HFFc6 (cell line): ENCODE measurements around the gene RNF130. TPM values are rescaled to one million over a fixed set of nuclear protein-coding genes. Genes with fewer than 3 reads are reported as not detected.

ENCODE experiments used
- DNase-seq: peaks from one replicate; pipeline ENCODE4 v3.0.0-alpha.2; 2018
- H3K27ac Mint-ChIP-seq: 2 replicates; pipeline ENCODE4 v1.8.0; 2020; ENCODE audit warnings: mild to moderate bottlenecking, mixed read lengths
- H3K27me3 Mint-ChIP-seq: 2 replicates; pipeline ENCODE4 v1.8.0; 2021; ENCODE audit warnings: mild to moderate bottlenecking, moderate library complexity, mixed read lengths; ENCODE audit not compliant: insufficient read depth
- H3K36me3 Mint-ChIP-seq: 2 replicates; pipeline ENCODE4 v1.8.0; 2021; ENCODE audit warnings: low read depth, mixed read lengths
- H3K4me1 Mint-ChIP-seq: 2 replicates; pipeline ENCODE4 v1.8.0; 2020; ENCODE audit warnings: low read depth, mixed read lengths
- H3K4me3 Mint-ChIP-seq: 2 replicates; pipeline ENCODE4 v1.8.0; 2020; ENCODE audit warnings: mild to moderate bottlenecking, moderate library complexity, mixed read lengths
- H3K9me3 Mint-ChIP-seq: 2 replicates; pipeline ENCODE4 v1.8.0; 2020; ENCODE audit warnings: mild to moderate bottlenecking, mixed read lengths
- CTCF ChIP-seq: fragments of 200-600 bp; sonication (generic); IDR thresholded peaks from 2 replicates; pipeline ENCODE4 v1.5.0; 2021; ENCODE audit warnings: antibody characterized with exemption, mild to moderate bottlenecking
- total RNA-seq, 6 experiments: library from RNA; stranded (reverse); fragmentation: NEBNext Ultra II Directional; extraction: Animal tissue kit (Norgen Biotek cat#: 25700); gene quantifications; 2 replicates in 1 of 6; 3 replicates in 5 of 6; pipeline ENCODE4 v1.2.3, GENCODE V29; 2021

RNF130 gene
- total RNA-seq, 6 experiments from 2014 or later: 0.37 to 7.5 (median 0.93) TPM

GRCh38 chr5:180080486-180081280 lies 9.1 kb upstream of the RNF130 start:
- Mint-ChIP-seq H3K9me3 (peaks cover 28% of the 10 kb centered on the region), H3K4me3 (no peak overlapping the region), H3K4me1 (no peaks in the 10 kb centered on the region), H3K27me3 (peaks cover 14% of the 10 kb centered on the region; the same call in 1 of the 2 replicates), H3K36me3 (no peaks in the 10 kb centered on the region), H3K27ac (no peak overlapping the region)
- no peak for TF ChIP-seq CTCF
- no peak for DNase-seq

- H3K4me3 Mint-ChIP-seq: no peak overlapping the region
- peaks cover 28% of the 10 kb centered on the region for H3K9me3 Mint-ChIP-seq
- DNase-seq: no peak
- no peak for TF ChIP-seq CTCF
- no peaks in the 10 kb centered on the region for H3K36me3 Mint-ChIP-seq
- H3K4me1 Mint-ChIP-seq: no peaks in the 10 kb centered on the region
- no peak overlapping the region for H3K27ac Mint-ChIP-seq
- H3K27me3 Mint-ChIP-seq: peaks cover 14% of the 10 kb centered on the region; the same call in 1 of the 2 replicates
Observed at GRCh38 chr5:180079702-180080466, 8.3 kb upstream of the RNF130 start.

- TF ChIP-seq CTCF: no peak
- no peak overlapping the region for H3K4me3 Mint-ChIP-seq
- DNase-seq: no peak
- H3K4me1 Mint-ChIP-seq: no peaks in the 10 kb centered on the region
- H3K9me3 Mint-ChIP-seq: peaks cover 34% of the 10 kb centered on the region
- no peak overlapping the region for H3K27ac Mint-ChIP-seq
- H3K27me3 Mint-ChIP-seq: peaks cover 10% of the 10 kb centered on the region; the same call in 1 of the 2 replicates
- H3K36me3 Mint-ChIP-seq: no peaks in the 10 kb centered on the region
Observed at GRCh38 chr5:180078348-180078747, 6.8 kb upstream of the RNF130 start.

- Mint-ChIP-seq H3K9me3 (peaks cover 37% of the 10 kb centered on the region), H3K4me1 (no peaks in the 10 kb centered on the region), H3K27me3 (peaks cover 10% of the 10 kb centered on the region; the same call in 1 of the 2 replicates), H3K4me3 (no peak overlapping the region), H3K27ac (no peak overlapping the region), H3K36me3 (peaks cover 3% of the 10 kb centered on the region; the same call in 1 of the 2 replicates)
- no peak for TF ChIP-seq CTCF
- DNase-seq: no peak
Observed at GRCh38 chr5:180077594-180078284, 6.2 kb upstream of the RNF130 start.

GRCh38 chr5:180075703-180076102 lies 4.1 kb upstream of the RNF130 start:
- DNase-seq: no peak
- H3K27ac Mint-ChIP-seq: no peak overlapping the region
- no peaks in the 10 kb centered on the region for H3K4me1 Mint-ChIP-seq
- peaks cover 4% of the 10 kb centered on the region; the same call in 1 of the 2 replicates for H3K36me3 Mint-ChIP-seq
- H3K9me3 Mint-ChIP-seq: peaks cover 32% of the 10 kb centered on the region
- no peak overlapping the region for H3K4me3 Mint-ChIP-seq
- peaks cover 12% of the 10 kb centered on the region; the same call in 1 of the 2 replicates for H3K27me3 Mint-ChIP-seq
- TF ChIP-seq CTCF: no peak
